CD8-positive, alpha-beta memory T cell (primary cell): Measurements from ENCODE around the gene SORBS2. TPM values are rescaled to one million over a fixed set of nuclear protein-coding genes. Genes with fewer than 3 reads are reported as not detected.

ENCODE experiments used
- CTCF ChIA-PET: fragments of 350-600 bp; sonication (Branson Sonifier 250); formaldehyde crosslinking; loops from one replicate; lab custom pipeline; 2021; ENCODE audit warnings: antibody characterized with exemption; lab: Charles Lee
- POLR2A ChIA-PET: fragments of 350-600 bp; sonication (Branson Sonifier 250); formaldehyde crosslinking; loops from one replicate; lab custom pipeline; 2021; ENCODE audit warnings: antibody characterized with exemption; lab: Charles Lee
- DNase-seq, 5 donors: peaks; one replicate each; pipeline versions ENCODE4 v3.0.0 to v3.0.0-alpha.2; 2020 to 2022; ENCODE audit warnings: mixed read lengths in 1 of 5
- H3K27ac ChIP-seq: one replicate; pipeline ENCODE4 v1.7.0; 2013; ENCODE audit warnings: low read depth, mild to moderate bottlenecking, low read length, moderate library complexity
- H3K27me3 ChIP-seq: 2 replicates; pipeline ENCODE4 v1.7.0; 2013; ENCODE audit warnings: low read length, mild to moderate bottlenecking; ENCODE audit not compliant: insufficient read depth, poor library complexity, severe bottlenecking
- H3K36me3 ChIP-seq: 2 replicates; pipeline ENCODE4 v1.7.0; 2013; ENCODE audit warnings: mild to moderate bottlenecking, low read length, moderate library complexity; ENCODE audit not compliant: insufficient read depth
- H3K4me1 ChIP-seq: 2 replicates; pipeline ENCODE4 v1.7.0; 2013; ENCODE audit warnings: mild to moderate bottlenecking, low read length, moderate library complexity; ENCODE audit not compliant: insufficient read depth
- H3K4me3 ChIP-seq: 2 replicates; pipeline ENCODE4 v1.7.0; 2013; ENCODE audit warnings: mild to moderate bottlenecking, low read length
- H3K9me3 ChIP-seq: 2 replicates; pipeline ENCODE4 v1.7.0; 2013; ENCODE audit warnings: mild to moderate bottlenecking, low read length
- H3K27ac Mint-ChIP-seq, 8 donors: one replicate each; pipeline ENCODE4 v1.8.0; 2020 to 2021; ENCODE audit warnings: mixed read lengths in 8 of 8, mild to moderate bottlenecking in 6 of 8, inconsistent platforms in 3 of 8, moderate library complexity in 3 of 8
- H3K27me3 Mint-ChIP-seq, 2 donors: one replicate each; pipeline ENCODE4 v1.8.0; 2020 to 2021; ENCODE audit warnings: mixed read lengths in 2 of 2, mild to moderate bottlenecking in 1 of 2, moderate library complexity in 1 of 2
- H3K36me3 Mint-ChIP-seq, 3 donors: one replicate each; pipeline ENCODE4 v1.8.0; 2020 to 2021; ENCODE audit warnings: mixed read lengths in 3 of 3, inconsistent platforms in 1 of 3, mild to moderate bottlenecking in 1 of 3
- H3K4me1 Mint-ChIP-seq, 3 donors: one replicate each; pipeline ENCODE4 v1.8.0; 2020 to 2021; ENCODE audit warnings: mixed read lengths in 3 of 3, inconsistent platforms in 1 of 3, mild to moderate bottlenecking in 1 of 3
- H3K4me3 Mint-ChIP-seq, 7 donors: one replicate each; pipeline ENCODE4 v1.8.0; 2020 to 2021; ENCODE audit warnings: mixed read lengths in 7 of 7, mild to moderate bottlenecking in 6 of 7, moderate library complexity in 4 of 7, inconsistent platforms in 2 of 7
- H3K9me3 Mint-ChIP-seq, 5 donors: one replicate each; pipeline ENCODE4 v1.8.0; 2020 to 2022; ENCODE audit warnings: mixed read lengths in 5 of 5, mild to moderate bottlenecking in 3 of 5, moderate library complexity in 2 of 5, inconsistent platforms in 1 of 5
- polyA plus RNA-seq: library from polyadenylated mRNA; unstranded; fragments of 300-500 nt; fragmentation: Illumina TruSeq; gene quantifications from one replicate; pipeline ENCODE4 v1.2.3, GENCODE V29; 2021
- total RNA-seq, 2 experiments: library from RNA; stranded (reverse); gene quantifications; one replicate each; pipeline ENCODE4 v1.2.3, GENCODE V29; 2021

The SORBS2 gene
- total and polyA plus RNA-seq, 3 experiments from 2014 or later = not detected

GRCh38 chr4:185771711-185772390 is 40.1 kb downstream of the SORBS2 start:
- H3K27me3 ChIP-seq = no peaks in the 10 kb centered on the region
- Mint-ChIP-seq H3K9me3 (peaks cover 0 to 14% (median 7%) of the 10 kb centered on the region in 5 donors), H3K4me3 (no peak overlapping the region), H3K36me3 (no peaks in the 10 kb centered on the region), H3K27me3 (peaks cover 0 to 4% of the 10 kb centered on the region in 2 donors), H3K4me1 (no peaks in the 10 kb centered on the region), H3K27ac (no peak overlapping the region)
- no peaks in the 10 kb centered on the region for H3K4me1 ChIP-seq
- no peaks in the 10 kb centered on the region for H3K36me3 ChIP-seq
- no peak overlapping the region for H3K27ac ChIP-seq
- no peaks in the 10 kb centered on the region for H3K9me3 ChIP-seq
- no peak for DNase-seq
- H3K4me3 ChIP-seq = no peak overlapping the region
- CTCF ChIA-PET = no interaction called here
- POLR2A ChIA-PET = no interaction called here

- no peaks in the 10 kb centered on the region for H3K27me3 ChIP-seq
- no peak overlapping the region for H3K27ac ChIP-seq
- H3K36me3 ChIP-seq = no peaks in the 10 kb centered on the region
- CTCF ChIA-PET = no interaction called here
- H3K4me3 ChIP-seq = no peak overlapping the region
- POLR2A ChIA-PET = no interaction called here
- Mint-ChIP-seq H3K4me3 (no peak overlapping the region), H3K9me3 (peaks cover 0 to 14% (median 8%) of the 10 kb centered on the region in 5 donors), H3K27me3 (no peaks in the 10 kb centered on the region), H3K27ac (no peak overlapping the region), H3K4me1 (no peaks in the 10 kb centered on the region), H3K36me3 (no peaks in the 10 kb centered on the region)
- no peak for DNase-seq
- no peaks in the 10 kb centered on the region for H3K4me1 ChIP-seq
- no peaks in the 10 kb centered on the region for H3K9me3 ChIP-seq
These were observed 44.5 kb downstream of the SORBS2 start for GRCh38 chr4:185767528-185767927.

DNA sequence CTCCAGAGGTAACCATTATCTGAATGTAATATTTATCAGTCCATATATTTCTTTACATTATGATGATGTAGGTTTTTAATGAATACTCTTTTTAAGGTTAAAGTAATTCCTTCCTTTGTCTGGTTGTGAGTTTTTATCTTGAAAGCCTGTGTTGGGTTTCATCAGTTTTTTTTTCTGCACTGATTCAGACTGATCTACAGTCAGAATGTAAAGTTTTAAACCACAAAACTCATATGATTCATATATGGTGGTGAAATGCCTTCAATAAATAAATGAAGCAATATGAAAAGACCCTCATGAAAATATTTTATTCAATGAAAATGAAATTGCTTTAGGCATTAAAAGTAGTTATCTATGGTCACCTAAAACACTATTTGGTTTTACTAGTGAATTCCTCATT is 47.1 kb downstream of the SORBS2 start:
- H3K9me3 Mint-ChIP-seq = peaks cover 0 to 5% (median 3%) of the 10 kb centered on the region in 5 donors
- Histone ChIP-seq H3K36me3 (no peaks in the 10 kb centered on the region), H3K9me3 (no peaks in the 10 kb centered on the region), H3K4me1 (no peaks in the 10 kb centered on the region), H3K27ac (no peak overlapping the region), H3K27me3 (no peaks in the 10 kb centered on the region), H3K4me3 (no peak overlapping the region)
- DNase-seq = no peak
- H3K27me3 Mint-ChIP-seq = peaks cover 0 to 12% of the 10 kb centered on the region in 2 donors
- no peaks in the 10 kb centered on the region for H3K4me1 Mint-ChIP-seq
- no peak overlapping the region for H3K4me3 Mint-ChIP-seq
- no peak overlapping the region for H3K27ac Mint-ChIP-seq
- ChIA-PET POLR2A (no interaction called here), CTCF (no interaction called here)
- H3K36me3 Mint-ChIP-seq = no peaks in the 10 kb centered on the region

DNA sequence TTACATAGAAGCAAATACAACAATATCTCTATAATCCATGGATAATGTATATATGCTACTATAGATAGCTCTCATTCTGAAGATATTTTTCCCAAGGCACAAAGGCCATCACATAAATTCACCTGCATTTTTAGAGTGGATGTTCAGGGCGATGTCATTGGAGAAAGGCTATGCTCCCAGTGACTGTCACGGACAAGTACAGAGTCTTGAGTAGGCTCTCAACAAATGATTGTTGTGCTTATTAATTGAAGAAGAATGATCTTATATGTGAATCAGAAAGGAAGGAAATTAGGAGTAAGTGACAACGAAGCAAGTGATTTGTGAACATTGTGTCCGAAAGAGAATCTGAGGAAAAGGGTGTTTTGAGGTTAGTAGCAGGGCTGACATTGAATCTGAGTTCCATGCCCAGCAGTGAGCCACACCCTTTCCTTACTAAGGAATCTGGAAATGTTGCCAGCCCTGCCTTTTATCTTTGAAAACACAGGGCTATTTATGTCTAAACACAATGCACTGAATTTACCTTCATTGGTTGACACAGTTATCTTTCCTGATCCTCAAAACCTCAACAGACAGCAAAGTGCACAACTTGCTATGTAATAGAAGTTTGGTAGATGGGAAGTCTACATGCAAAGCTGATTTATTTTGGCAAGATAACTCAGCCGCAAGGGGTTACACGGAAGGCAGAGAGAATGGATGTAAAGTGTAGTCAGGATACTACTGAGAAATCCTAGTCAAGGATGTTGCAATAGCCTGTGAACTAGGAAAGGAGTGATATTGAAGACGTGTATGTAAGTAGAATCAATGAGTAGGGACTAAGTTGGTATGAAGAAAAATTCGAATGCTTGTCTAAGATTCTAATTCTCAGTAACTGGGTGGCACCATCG is 50.4 kb downstream of the SORBS2 start:
- no peaks in the 10 kb centered on the region for H3K36me3 Mint-ChIP-seq
- no peak overlapping the region for H3K4me3 Mint-ChIP-seq
- DNase-seq = no peak
- no peak overlapping the region for H3K27ac Mint-ChIP-seq
- Histone ChIP-seq H3K36me3 (no peaks in the 10 kb centered on the region), H3K27me3 (no peaks in the 10 kb centered on the region), H3K27ac (no peak overlapping the region), H3K4me1 (no peaks in the 10 kb centered on the region), H3K4me3 (no peak overlapping the region), H3K9me3 (no peaks in the 10 kb centered on the region)
- H3K4me1 Mint-ChIP-seq = no peaks in the 10 kb centered on the region
- peaks cover 0 to 12% of the 10 kb centered on the region in 2 donors for H3K27me3 Mint-ChIP-seq
- ChIA-PET POLR2A (no interaction called here), CTCF (no interaction called here)
- peaks cover 0 to 2% (median 0%) of the 10 kb centered on the region in 5 donors for H3K9me3 Mint-ChIP-seq

- no peak for DNase-seq
- no peaks in the 10 kb centered on the region for H3K36me3 Mint-ChIP-seq
- CTCF ChIA-PET = no interaction called here
These were observed 53.2 kb downstream of the SORBS2 start for GRCh38 chr4:185758807-185759206.

GRCh38 chr4:185755451-185755850 is 56.5 kb downstream of the SORBS2 start:
- H3K4me3 Mint-ChIP-seq = no peak overlapping the region
- Histone ChIP-seq H3K27ac (no peak overlapping the region), H3K9me3 (no peaks in the 10 kb centered on the region), H3K27me3 (no peaks in the 10 kb centered on the region), H3K4me1 (no peaks in the 10 kb centered on the region), H3K4me3 (no peak overlapping the region), H3K36me3 (no peaks in the 10 kb centered on the region)
- no peak for DNase-seq
- ChIA-PET CTCF (no interaction called here), POLR2A (no interaction called here)
- peaks cover 0 to 2% (median 0%) of the 10 kb centered on the region in 5 donors for H3K9me3 Mint-ChIP-seq
- peaks cover 0 to 1% of the 10 kb centered on the region in 2 donors for H3K27me3 Mint-ChIP-seq
- no peaks in the 10 kb centered on the region for H3K36me3 Mint-ChIP-seq
- H3K4me1 Mint-ChIP-seq = no peaks in the 10 kb centered on the region
- no peak overlapping the region for H3K27ac Mint-ChIP-seq

More at GRCh38 chr4:185758807-185759206, 53.2 kb downstream of the SORBS2 start:
- Mint-ChIP-seq H3K4me1 (no peaks in the 10 kb centered on the region), H3K4me3 (no peak overlapping the region), H3K27me3 (peaks cover 0 to 12% of the 10 kb centered on the region in 2 donors), H3K27ac (no peak overlapping the region), H3K9me3 (peaks cover 0 to 2% (median 0%) of the 10 kb centered on the region in 5 donors)
- Histone ChIP-seq H3K9me3 (no peaks in the 10 kb centered on the region), H3K36me3 (no peaks in the 10 kb centered on the region), H3K27ac (no peak overlapping the region), H3K27me3 (no peaks in the 10 kb centered on the region), H3K4me3 (no peak overlapping the region), H3K4me1 (no peaks in the 10 kb centered on the region)
- POLR2A ChIA-PET = no interaction called here

DNA sequence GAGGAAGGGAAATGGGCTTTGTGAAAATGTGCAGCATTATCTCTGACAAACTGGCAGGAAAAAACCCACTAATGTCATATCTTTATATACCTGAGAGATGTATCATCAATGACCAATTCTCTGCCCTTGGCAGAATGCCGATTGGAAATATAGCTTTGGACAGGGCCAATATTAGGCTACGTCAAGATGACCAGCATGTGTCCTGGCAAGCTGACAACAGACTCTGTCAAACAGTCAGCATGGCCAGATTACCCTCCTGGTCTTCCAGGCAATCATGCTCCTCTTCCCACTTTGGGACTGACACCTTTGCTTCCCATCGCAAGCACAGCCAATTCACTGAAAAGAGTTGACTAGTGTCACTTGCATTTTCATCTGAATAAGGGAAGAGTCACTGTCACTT is 57.0 kb downstream of the SORBS2 start:
- Mint-ChIP-seq H3K27me3 (peaks cover 0 to 1% of the 10 kb centered on the region in 2 donors), H3K4me1 (no peaks in the 10 kb centered on the region), H3K27ac (no peak overlapping the region), H3K36me3 (no peaks in the 10 kb centered on the region), H3K9me3 (peaks cover 0 to 2% (median 0%) of the 10 kb centered on the region in 5 donors), H3K4me3 (no peak overlapping the region)
- ChIA-PET CTCF (no interaction called here), POLR2A (no interaction called here)
- Histone ChIP-seq H3K4me3 (no peak overlapping the region), H3K36me3 (no peaks in the 10 kb centered on the region), H3K27me3 (no peaks in the 10 kb centered on the region), H3K4me1 (no peaks in the 10 kb centered on the region), H3K9me3 (no peaks in the 10 kb centered on the region), H3K27ac (no peak overlapping the region)
- no peak for DNase-seq

DNA sequence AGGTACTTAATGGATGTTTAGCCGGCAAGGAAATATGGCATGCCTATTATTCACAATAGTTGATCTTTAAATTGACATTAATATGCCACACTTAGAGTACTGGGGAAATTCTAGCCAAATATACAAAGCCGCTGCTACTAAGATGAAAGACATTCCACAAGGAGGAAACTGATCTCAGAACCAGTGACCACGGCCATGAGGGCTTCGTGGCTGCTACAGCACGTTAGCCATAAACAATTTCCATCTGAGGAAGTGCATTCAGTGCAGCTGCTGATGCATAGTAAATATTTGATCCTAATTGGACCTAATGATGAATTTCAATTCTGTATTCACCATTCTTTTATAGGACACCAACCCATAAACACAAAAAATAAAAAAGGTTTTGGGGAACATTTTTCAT is 59.1 kb downstream of the SORBS2 start:
- H3K27ac Mint-ChIP-seq = no peak overlapping the region
- ChIA-PET POLR2A (no interaction called here), CTCF (no interaction called here)
- no peaks in the 10 kb centered on the region for H3K36me3 Mint-ChIP-seq
- H3K27me3 ChIP-seq = no peaks in the 10 kb centered on the region
- no peaks in the 10 kb centered on the region for H3K4me1 ChIP-seq
- H3K4me3 ChIP-seq = no peak overlapping the region
- peaks cover 1 to 4% of the 10 kb centered on the region in 2 donors for H3K27me3 Mint-ChIP-seq
- H3K36me3 ChIP-seq = no peaks in the 10 kb centered on the region
- H3K27ac ChIP-seq = no peak overlapping the region
- H3K4me1 Mint-ChIP-seq = no peaks in the 10 kb centered on the region
- no peak overlapping the region for H3K4me3 Mint-ChIP-seq
- no peaks in the 10 kb centered on the region for H3K9me3 ChIP-seq
- DNase-seq = no peak
- H3K9me3 Mint-ChIP-seq = peaks cover 0 to 2% (median 0%) of the 10 kb centered on the region in 5 donors
